HG03025 (cell line): Measurements from ENCODE around the gene MIEF1.

ENCODE experiments used
- ATAC-seq: cut with Tn5 transposase; IDR thresholded peaks from one replicate; pipeline ENCODE4 v1.9.1; 2021; ENCODE audit warnings: mild to moderate bottlenecking, moderate library complexity; ENCODE audit not compliant: unreplicated experiment, low FRiP score

Gene MIEF1

DNA sequence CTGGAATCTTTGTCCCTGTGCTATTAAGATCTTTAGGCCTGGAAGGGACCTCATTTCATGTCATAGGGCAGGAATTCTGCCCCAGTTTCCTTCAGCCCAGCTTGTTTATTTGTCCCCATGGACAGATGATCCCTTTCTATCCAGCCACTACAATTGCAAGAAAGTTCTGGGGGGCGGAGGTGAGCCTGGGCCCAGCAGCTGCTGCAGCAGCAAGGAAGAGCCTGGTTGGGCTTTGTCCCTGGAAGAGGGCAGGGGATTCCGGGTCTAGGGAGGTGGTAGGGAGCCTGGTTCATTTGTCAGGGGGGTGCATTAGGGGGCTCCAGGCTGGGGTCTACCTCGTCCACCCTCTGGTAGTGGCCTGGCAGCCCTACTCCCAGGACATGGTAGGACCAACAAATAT, 52.1 kb downstream of the MIEF1 start:
- no peak for ATAC-seq

GRCh38 chr22:39556970-39557841, 55.1 kb downstream of the MIEF1 start:
- no peak for ATAC-seq

- no peak for ATAC-seq
These were observed 56.2 kb downstream of the MIEF1 start for GRCh38 chr22:39558254-39558727.

GRCh38 chr22:39558950-39559349, 56.9 kb downstream of the MIEF1 start:
- ATAC-seq, result no peak

DNA sequence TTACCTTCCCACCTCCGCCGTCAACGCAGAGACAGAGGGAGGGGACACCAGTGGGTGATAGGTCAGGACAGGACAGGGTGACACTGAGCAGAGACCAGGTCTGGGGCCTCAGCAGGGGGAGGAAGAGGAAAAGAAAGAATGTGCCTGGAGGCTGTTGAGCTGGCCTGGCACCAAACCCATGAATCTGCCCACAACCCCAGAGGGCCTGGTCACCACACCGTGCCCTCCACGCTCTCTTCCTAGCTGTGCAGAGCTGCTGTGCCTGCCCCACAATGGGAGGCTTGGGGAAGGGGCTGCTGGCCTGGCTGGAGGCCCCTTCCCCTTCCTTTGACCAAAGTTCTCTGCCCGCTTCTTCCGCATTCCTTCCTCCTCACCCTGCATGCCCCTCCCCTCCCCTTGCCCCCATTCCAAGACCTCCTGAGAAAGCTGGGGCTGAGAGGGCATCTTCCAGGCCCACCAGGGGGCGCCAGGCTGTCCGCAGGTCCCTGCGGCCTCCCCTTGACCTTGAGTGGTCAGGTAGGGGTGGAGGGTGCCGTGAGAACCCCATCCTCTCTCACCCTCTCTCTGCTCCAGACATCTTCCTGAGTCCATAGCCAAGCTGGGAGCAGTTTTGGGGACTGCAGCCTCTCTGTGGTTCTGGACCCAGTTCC, 57.5 kb downstream of the MIEF1 start:
- no peak for ATAC-seq

DNA sequence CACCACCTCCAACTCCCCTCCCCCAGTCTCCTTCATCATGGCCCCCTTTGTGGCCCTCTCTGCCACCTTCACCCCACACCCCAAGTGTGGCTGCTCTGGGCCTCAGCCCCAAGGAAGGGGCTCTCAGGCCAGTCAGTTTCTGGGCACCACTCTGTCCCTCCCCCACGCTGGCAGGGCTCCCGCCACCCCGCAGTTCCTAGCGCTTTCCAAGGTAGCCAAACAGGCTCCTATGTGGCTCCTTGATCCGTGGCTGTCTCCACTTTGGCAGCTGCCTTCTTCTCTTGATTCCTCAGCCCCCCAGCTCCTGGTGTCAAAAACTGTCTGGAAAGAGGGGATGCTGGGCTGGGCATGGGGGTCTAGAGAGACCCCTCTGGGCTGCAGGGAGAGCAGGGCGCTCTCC, 58.0 kb downstream of the MIEF1 start:
- no peak for ATAC-seq

GRCh38 chr22:39562839-39563489, 60.9 kb downstream of the MIEF1 start:
- no peak for ATAC-seq

- no peak for ATAC-seq
These were observed 61.7 kb downstream of the MIEF1 start for GRCh38 chr22:39563571-39564428.

GRCh38 chr22:39565414-39565944, 63.4 kb downstream of the MIEF1 start:
- ATAC-seq, result no peak

- ATAC-seq, result no peak
These were observed 65.3 kb downstream of the MIEF1 start for GRCh38 chr22:39567135-39567946.
